H1 (cell line): Measurements from ENCODE around the gene MYO9B. TPM values are rescaled to one million over a fixed set of nuclear protein-coding genes. Genes with fewer than 3 reads are reported as not detected.

Source experiments
- CTCF ChIA-PET: fragments of 300-600 bp; sonication (Branson Sonifier 250); formaldehyde crosslinking; loops from one replicate; lab custom pipeline; 2021; ENCODE audit not compliant: partially characterized antibody; lab: Charles Lee
- POLR2A ChIA-PET: fragments of 300-600 bp; sonication (Branson Sonifier 250); formaldehyde crosslinking; loops from one replicate; lab custom pipeline; 2021; ENCODE audit warnings: inconsistent platforms; ENCODE audit not compliant: partially characterized antibody; lab: Charles Lee
- DNase-seq, 2 experiments: peaks; one replicate each; pipeline versions ENCODE4 v3.0.0 to v3.0.0-alpha.2; 2010 to 2022; ENCODE audit warnings: low spot score in 2 of 2, low read depth in 1 of 2, mixed read lengths in 1 of 2
- FAIRE-seq: peaks from 2 replicates; lab custom pipeline; 2011; peaks lifted over from hg19 to GRCh38; lab: Jason Lieb, UNC
- H2AFZ ChIP-seq: 2 replicates; pipeline ENCODE4 v1.8.1; 2012; ENCODE audit warnings: low read length, inconsistent platforms
- H2AK5ac ChIP-seq: 2 replicates; pipeline ENCODE4 v1.6.1; 2013; ENCODE audit warnings: low read depth, low read length
- H2BK120ac ChIP-seq: replicated peaks from 2 replicates; pipeline ENCODE3; 2013; ENCODE audit warnings: low read depth, low read length, inconsistent platforms
- H2BK12ac ChIP-seq: 2 replicates; pipeline ENCODE4 v1.6.1; 2013; ENCODE audit warnings: low read depth, low read length
- H2BK15ac ChIP-seq: 2 replicates; pipeline ENCODE4 v1.6.1; 2013; ENCODE audit warnings: low read length
- H2BK20ac ChIP-seq: 2 replicates; pipeline ENCODE4 v1.6.1; 2013; ENCODE audit warnings: low read length
- H2BK5ac ChIP-seq: 2 replicates; pipeline ENCODE4 v1.6.1; 2013; ENCODE audit warnings: low read depth, low read length
- H3K14ac ChIP-seq: 2 replicates; pipeline ENCODE4 v1.6.1; 2013; ENCODE audit warnings: inconsistent platforms; ENCODE audit not compliant: insufficient read length
- H3K18ac ChIP-seq: 2 replicates; pipeline ENCODE4 v1.6.1; 2013; ENCODE audit warnings: low read length; ENCODE audit errors: extremely low read depth
- H3K23ac ChIP-seq: 2 replicates; pipeline ENCODE4 v1.6.1; 2013; ENCODE audit warnings: inconsistent platforms; ENCODE audit not compliant: insufficient read length
- H3K23me2 ChIP-seq: 2 replicates; pipeline ENCODE4 v1.6.1; 2013; ENCODE audit warnings: low read depth, low read length
- H3K27ac ChIP-seq: 2 replicates; pipeline ENCODE4 v1.6.1; 2011; ENCODE audit warnings: low read depth, low read length, inconsistent platforms
- H3K27me3 ChIP-seq, 4 experiments: replicated peaks in 1 of 4; 1 replicate in 1 of 4; 2 replicates in 3 of 4; pipeline versions ENCODE4 v1.6.1 to v1.8.1; 2011 to 2013; ENCODE audit warnings: low read length in 3 of 4, mild to moderate bottlenecking in 3 of 4, inconsistent platforms in 2 of 4, mixed read lengths in 2 of 4, moderate library complexity in 1 of 4; ENCODE audit not compliant: control insufficient read depth in 3 of 4, insufficient read depth in 3 of 4; ENCODE audit errors: extremely low read depth in 1 of 4
- H3K36me3 ChIP-seq, 4 experiments: 2 replicates each; pipeline versions ENCODE4 v1.6.1 to v1.8.1; 2011 to 2013; ENCODE audit warnings: mild to moderate bottlenecking in 4 of 4, low read length in 3 of 4, moderate library complexity in 2 of 4, control low read depth in 1 of 4, inconsistent platforms in 1 of 4; ENCODE audit not compliant: insufficient read depth in 4 of 4, control insufficient read depth in 2 of 4
- H3K4ac ChIP-seq: replicated peaks from 2 replicates; pipeline ENCODE3; 2013; ENCODE audit warnings: low read length, low read depth, mixed read lengths, inconsistent platforms; ENCODE audit not compliant: insufficient read length
- H3K4me1 ChIP-seq, 4 experiments: replicated peaks in 1 of 4; 1 replicate in 1 of 4; 2 replicates in 3 of 4; pipeline versions ENCODE4 v1.6.1 to v1.8.1; 2011 to 2013; ENCODE audit warnings: low read length in 3 of 4, inconsistent platforms in 2 of 4, mixed read lengths in 1 of 4; ENCODE audit not compliant: insufficient read depth in 4 of 4, control insufficient read depth in 3 of 4
- H3K4me2 ChIP-seq, 2 experiments: 2 replicates each; pipeline versions ENCODE4 v1.6.1 to v1.8.1; 2011 to 2013; ENCODE audit warnings: low read depth in 2 of 2, low read length in 2 of 2, control low read depth in 1 of 2, inconsistent platforms in 1 of 2, mild to moderate bottlenecking in 1 of 2; ENCODE audit not compliant: insufficient read depth in 1 of 2
- H3K4me3 ChIP-seq, 4 experiments: fragments of 200-600, 300-600 bp in 1 of 4; sonication (generic), shearing (Covaris generic), sonication (Bioruptor Twin) in 1 of 4; 2 replicates each; pipeline versions ENCODE4 v1.5.1 to v1.8.1; 2011 to 2016; ENCODE audit warnings: low read length in 4 of 4, low read depth in 3 of 4, control low read depth in 2 of 4, inconsistent platforms in 2 of 4, mild to moderate bottlenecking in 2 of 4, mixed read lengths in 1 of 4, moderate library complexity in 1 of 4; ENCODE audit not compliant: insufficient read depth in 2 of 4; ENCODE audit errors: extremely low read depth in 1 of 4
- H3K56ac ChIP-seq: replicated peaks from 2 replicates; pipeline ENCODE3; 2013; ENCODE audit warnings: low read depth, mild to moderate bottlenecking, mixed read lengths, low read length, inconsistent platforms; ENCODE audit not compliant: insufficient read length
- H3K79me1 ChIP-seq: 2 replicates; pipeline ENCODE4 v1.6.1; 2013; ENCODE audit warnings: low read depth, low read length, control low read depth
- H3K79me2 ChIP-seq, 2 experiments: 2 replicates each; pipeline versions ENCODE4 v1.6.1 to v1.8.1; 2012 to 2013; ENCODE audit warnings: low read length in 2 of 2, mild to moderate bottlenecking in 2 of 2, inconsistent platforms in 1 of 2; ENCODE audit not compliant: insufficient read depth in 2 of 2, control insufficient read depth in 1 of 2
- H3K9ac ChIP-seq, 4 experiments: replicated peaks in 1 of 4; 1 replicate in 1 of 4; 2 replicates in 3 of 4; pipeline versions ENCODE4 v1.6.1 to v1.8.1; 2011 to 2013; ENCODE audit warnings: low read depth in 3 of 4, low read length in 3 of 4, control low read depth in 2 of 4, mild to moderate bottlenecking in 2 of 4, moderate library complexity in 2 of 4, inconsistent platforms in 1 of 4; ENCODE audit errors: extremely low read depth in 1 of 4
- H3K9me3 ChIP-seq, 2 experiments: 2 replicates each; pipeline versions ENCODE4 v1.6.1 to v1.8.1; 2012 to 2013; ENCODE audit warnings: mild to moderate bottlenecking in 2 of 2, moderate library complexity in 2 of 2, control low read depth in 1 of 2, inconsistent platforms in 1 of 2, low read depth in 1 of 2, low read length in 1 of 2, mixed read lengths in 1 of 2; ENCODE audit not compliant: insufficient read depth in 2 of 2
- H4K20me1 ChIP-seq, 2 experiments: replicated peaks in 1 of 2; 2 replicates each; pipeline versions ENCODE3 to v1.8.1; 2011 to 2013; ENCODE audit warnings: inconsistent platforms in 2 of 2, low read length in 2 of 2, mild to moderate bottlenecking in 1 of 2; ENCODE audit not compliant: insufficient read depth in 2 of 2, control insufficient read depth in 1 of 2
- H4K5ac ChIP-seq: 2 replicates; pipeline ENCODE4 v1.6.1; 2013; ENCODE audit warnings: low read length, low read depth, mixed read lengths, inconsistent platforms; ENCODE audit not compliant: insufficient read length
- H4K8ac ChIP-seq: 2 replicates; pipeline ENCODE4 v1.8.0; 2013; ENCODE audit warnings: mild to moderate bottlenecking, moderate library complexity, low read length, inconsistent platforms; ENCODE audit not compliant: insufficient read depth; ENCODE audit errors: extremely low read depth
- H4K91ac ChIP-seq: replicated peaks from 2 replicates; pipeline ENCODE3; 2013; ENCODE audit warnings: low read length, mixed read lengths, inconsistent platforms; ENCODE audit not compliant: insufficient read length
- BRCA1 ChIP-seq: IDR thresholded peaks from 2 replicates; pipeline ENCODE4 v1.6.1; 2012; ENCODE audit warnings: low read depth, low read length, improper control_type of control experiment
- EGR1 ChIP-seq: IDR thresholded peaks from 2 replicates; pipeline ENCODE4 v1.6.1; 2011; ENCODE audit warnings: low read depth, low read length, borderline replicate concordance
- HDAC6 ChIP-seq: IDR thresholded peaks from one replicate; pipeline ENCODE4 v1.7.1; 2012; ENCODE audit warnings: low read depth, mild to moderate bottlenecking, inconsistent platforms, low read length, moderate library complexity
- KDM4A ChIP-seq: IDR thresholded peaks from one replicate; pipeline ENCODE4 v1.7.1; 2012; ENCODE audit warnings: low read depth, mild to moderate bottlenecking, moderate library complexity, low read length, inconsistent platforms; ENCODE audit not compliant: severe bottlenecking
- MAFK ChIP-seq: IDR thresholded peaks from 2 replicates; pipeline ENCODE4 v1.6.1; 2012; ENCODE audit warnings: low read depth, mild to moderate bottlenecking, improper control_type of control experiment, low read length
- PHF8 ChIP-seq: fragments of 200-600 bp; sonication (generic); conservative IDR thresholded peaks from 2 replicates; pipeline ENCODE4 v1.7.1; 2012; ENCODE audit warnings: low read depth, mild to moderate bottlenecking, inconsistent platforms, low read length, moderate library complexity
- POLR2AphosphoS5 ChIP-seq: IDR thresholded peaks from 2 replicates; pipeline ENCODE4 v1.6.1; 2011; ENCODE audit warnings: low read depth, low read length
- POU5F1 ChIP-seq: IDR thresholded peaks from 2 replicates; pipeline ENCODE4 v1.6.1; 2011; ENCODE audit warnings: low read depth, mild to moderate bottlenecking, low read length, moderate library complexity
- RAD21 ChIP-seq, 2 experiments: IDR thresholded peaks in 1 of 2; conservative IDR thresholded peaks in 1 of 2; 2 replicates each; pipeline ENCODE4 v1.6.1; 2011; ENCODE audit warnings: low read depth in 2 of 2, low read length in 2 of 2, improper control_type of control experiment in 1 of 2, inconsistent platforms in 1 of 2, mild to moderate bottlenecking in 1 of 2, moderate library complexity in 1 of 2
- SUZ12 ChIP-seq: fragments of 200-600 bp; sonication (generic); IDR thresholded peaks from 2 replicates; pipeline ENCODE4 v1.6.1; 2012; ENCODE audit warnings: mild to moderate bottlenecking, inconsistent platforms, low read length, moderate library complexity, mixed read lengths
- TAF7 ChIP-seq: optimal IDR thresholded peaks from 2 replicates; pipeline ENCODE3; 2011; ENCODE audit warnings: low read depth, mild to moderate bottlenecking, inconsistent platforms, low read length, moderate library complexity, borderline replicate concordance
- TEAD4 ChIP-seq: IDR thresholded peaks from 2 replicates; pipeline ENCODE4 v1.6.1; 2012; ENCODE audit warnings: low read depth, low read length, inconsistent platforms, mixed read lengths
- ZNF274 ChIP-seq: IDR thresholded peaks from 2 replicates; pipeline ENCODE4 v1.7.0; 2012; ENCODE audit warnings: low read length, borderline replicate concordance; ENCODE audit errors: extremely low read depth
- WGBS, 2 experiments: shearing (Covaris generic) in 1 of 2; methylation state at CpG; one replicate each; pipeline versions ENCODE4 v1.1.6 to v1.1.7; 2013 to 2015; ENCODE audit warnings: low lambda C conversion rate in 2 of 2, mixed read lengths in 2 of 2, inconsistent platforms in 1 of 2, low coverage in 1 of 2, missing lambda C conversion rate in 1 of 2; ENCODE audit not compliant: insufficient replicate concordance in 2 of 2, insufficient coverage in 1 of 2, insufficient read length in 1 of 2; ENCODE audit errors: extremely low coverage in 1 of 2, missing lambda C conversion rate in 1 of 2; 5-methylcytosine and 5-hydroxymethylcytosine counted together
- polyA plus RNA-seq, 7 experiments: library from polyadenylated mRNA; depleted of rRNA in 3 of 7; stranded (reverse) in 5 of 7; unstranded in 2 of 7; fragments of >200 nt in 5 of 7; fragments of 200-250 nt in 2 of 7; gene quantifications; 1 replicate in 5 of 7; 2 replicates in 1 of 7; 4 replicates in 1 of 7; pipeline versions ENCODE4 v1.2.1 to v1.2.3, GENCODE V29; 2011 to 2013; ENCODE audit warnings: missing spikeins in 2 of 7, mixed read lengths in 2 of 7
- total RNA-seq: library from RNA; stranded (reverse); fragmentation: NEBNext Ultra II Directional; extraction: Animal tissue kit (Norgen Biotek cat#: 25700); gene quantifications from 2 replicates; pipeline ENCODE4 v1.2.1, GENCODE V29; 2021

MYO9B gene
- total and polyA plus RNA-seq, 2 of the 8 experiments (the other 6 are each of a cell fraction or from before 2014, with no cell fraction given), result 27.6 to 77.1 TPM

- H3K79me2 ChIP-seq, result peaks cover 0 to 3% of the 10 kb centered on the region in 2 experiments; a peak in 2 of 4 replicates
- H4K8ac ChIP-seq, result no peak overlapping the region
- 0 out of 2 replicates have a peak overlapping the region, but pooled peaks have one; percentile 27 for H2BK12ac ChIP-seq
- peak overlapping the region; percentile 65 to 91 for H3K4me2 ChIP-seq
- FAIRE-seq (no peak), DNase-seq (no peak)
- no peaks in the 10 kb centered on the region for H3K79me1 ChIP-seq
- 66% methylated on average over 7 of the region's 7 CpGs; no CpG with 5 or more reads in 1 of the 2 experiments for whole genome bisulfite sequencing, 2 experiments
- H4K5ac ChIP-seq, result no peak overlapping the region
- no peak overlapping the region for H3K14ac ChIP-seq
- H2BK15ac ChIP-seq, result no peak overlapping the region
- H2AK5ac ChIP-seq, result 0 out of 2 replicates have a peak overlapping the region, but pooled peaks have one; percentile 39
- H4K91ac ChIP-seq, result peak overlapping the region; percentile 61
- H3K56ac ChIP-seq, result no peak overlapping the region
- H3K9me3 ChIP-seq, result peaks cover 3 to 4% of the 10 kb centered on the region in 2 experiments; a peak in 3 of 4 replicates
- no peak overlapping the region for H3K27ac ChIP-seq
- H2AFZ ChIP-seq, result no peak overlapping the region
- H4K20me1 ChIP-seq, result peaks cover 0 to 3% of the 10 kb centered on the region in 2 experiments
- H3K23ac ChIP-seq, result no peak overlapping the region
- H3K4me3 ChIP-seq, result peak overlapping the region; percentile 21 to 87 (median 55); a peak in 5 of 8 replicates
- CTCF ChIA-PET, result interaction anchor here (0.8 to 1.0 kb wide), 2 partner anchors 42 to 248 kb away, joined by 3 read pairs; no protein-coding TSS in a partner anchor
- no peak overlapping the region for H2BK20ac ChIP-seq
- H3K36me3 ChIP-seq, result no peaks in the 10 kb centered on the region
- H3K4ac ChIP-seq, result no peak overlapping the region
- H3K27me3 ChIP-seq, result peaks cover 0 to 6% (median 3%) of the 10 kb centered on the region in 4 experiments; a peak in 4 of 7 replicates
- no peak overlapping the region for H2BK120ac ChIP-seq
- H3K4me1 ChIP-seq, result peaks cover 2 to 9% (median 5%) of the 10 kb centered on the region in 4 experiments; a peak in 5 of 7 replicates
- H3K9ac ChIP-seq, result no peak overlapping the region
- 0 out of 2 replicates have a peak overlapping the region, but pooled peaks have one; percentile 32 for H3K18ac ChIP-seq
- POLR2A ChIA-PET, result interaction anchor here (0.7 to 0.9 kb wide), 3 partner anchors 17 to 248 kb away, joined by 3 read pairs; no protein-coding TSS in a partner anchor
- H3K23me2 ChIP-seq, result peaks cover 11% of the 10 kb centered on the region
- no peak overlapping the region for H2BK5ac ChIP-seq
- no peak for TF ChIP-seq SUZ12
- no peak for TF ChIP-seq PHF8
- TF ChIP-seq HDAC6, result no peak
- TF ChIP-seq BRCA1, result no peak
- no peak for TF ChIP-seq RAD21 (IDR thresholded peaks at IDR 0.05 in 1 of 2, conservative IDR thresholded peaks at IDR 0.05 in 1 of 2; ENCODE audit: low read depth in 2 of 2, low read length in 2 of 2)
- no peak for TF ChIP-seq POLR2AphosphoS5
- no peak for TF ChIP-seq EGR1
- TF ChIP-seq ZNF274, result no peak
- no peak for TF ChIP-seq TAF7
- TF ChIP-seq POU5F1, result no peak
- no peak for TF ChIP-seq KDM4A
- no peak for TF ChIP-seq MAFK
- no peak for TF ChIP-seq TEAD4
Observed at GRCh38 chr19:17027535-17027975, 48.0 kb upstream of the MYO9B start.
